HL-60/S4 (cell line): Measurements from ENCODE around the gene SIGLEC12.
"Not testable (repeated sequence)": the region's sequence is repeated elsewhere in the genome, so short reads cannot be mapped to it uniquely, and the experiment has no call there.

Experiments used
- in situ Hi-C: fragments of 300-500 bp; cut with MboI; formaldehyde crosslinking; loops from 2 replicates; pipeline ENCODE4 v1.14.3; 2022; ENCODE audit warnings: low sequenced_read_pairs

The SIGLEC12 gene

GRCh38 chr19:51485960-51486660 lies 15.5 kb downstream of the SIGLEC12 start:
- in situ Hi-C loops = no loop called here

GRCh38 chr19:51480590-51480989 lies 21.0 kb downstream of the SIGLEC12 start:
- in situ Hi-C loops = no loop called here

- in situ Hi-C loops = loop anchor here (10.0 kb wide), 1 partner anchor 175 kb away; no protein-coding TSS in a partner anchor
Measured at GRCh38 chr19:51479531-51480331, 21.9 kb downstream of the SIGLEC12 start.

GRCh38 chr19:51478381-51479234 lies 23.0 kb downstream of the SIGLEC12 start, which contains the start of gene CEACAM18:
CEACAM18 (plus strand) TSS chr19:51478539.
- in situ Hi-C loops = loop anchor here (10.0 kb wide), 1 partner anchor 176 kb away; no protein-coding TSS in a partner anchor

- in situ Hi-C loops = loop anchor here (10.0 kb wide), 1 partner anchor 177 kb away; no protein-coding TSS in a partner anchor
Measured at GRCh38 chr19:51477344-51477743, 24.3 kb downstream of the SIGLEC12 start.

GRCh38 chr19:51476164-51476563 lies 25.4 kb downstream of the SIGLEC12 start:
- in situ Hi-C loops = loop anchor here (10.0 kb wide), 1 partner anchor 179 kb away; no protein-coding TSS in a partner anchor

- in situ Hi-C loops = loop anchor here (10.0 kb wide), 1 partner anchor 182 kb away; no protein-coding TSS in a partner anchor
Measured at GRCh38 chr19:51473009-51473707, 28.4 kb downstream of the SIGLEC12 start.

GRCh38 chr19:51472607-51473006 lies 29.0 kb downstream of the SIGLEC12 start:
- in situ Hi-C loops = loop anchor here (10.0 kb wide), 1 partner anchor 182 kb away; no protein-coding TSS in a partner anchor

GRCh38 chr19:51471527-51471926 lies 30.1 kb downstream of the SIGLEC12 start:
- in situ Hi-C loops = loop anchor here (10.0 kb wide), 1 partner anchor 183 kb away; no protein-coding TSS in a partner anchor

GRCh38 chr19:51470966-51471365 lies 30.6 kb downstream of the SIGLEC12 start:
- in situ Hi-C loops = loop anchor here (10.0 kb wide), 1 partner anchor 184 kb away; no protein-coding TSS in a partner anchor

GRCh38 chr19:51469629-51470028 lies 32.0 kb downstream of the SIGLEC12 start:
- in situ Hi-C loops = loop anchor here (10.0 kb wide), 1 partner anchor 185 kb away; no protein-coding TSS in a partner anchor

- in situ Hi-C loops = no loop called here
Measured at GRCh38 chr19:51469162-51469561, 32.4 kb downstream of the SIGLEC12 start.

- in situ Hi-C loops = no loop called here
Measured at GRCh38 chr19:51468545-51468920, 33.1 kb downstream of the SIGLEC12 start.

- in situ Hi-C loops = no loop called here
Measured at GRCh38 chr19:51467864-51468544, 33.6 kb downstream of the SIGLEC12 start.

GRCh38 chr19:51466723-51467122 lies 34.9 kb downstream of the SIGLEC12 start:
- in situ Hi-C loops = no loop called here

- in situ Hi-C loops = not testable (repeated sequence)
Measured at GRCh38 chr19:51463976-51464581, 37.5 kb downstream of the SIGLEC12 start.

GRCh38 chr19:51462681-51463080 lies 38.9 kb downstream of the SIGLEC12 start:
- in situ Hi-C loops = no loop called here

- in situ Hi-C loops = no loop called here
Measured at GRCh38 chr19:51462276-51462675, 39.3 kb downstream of the SIGLEC12 start.

GRCh38 chr19:51461723-51462161 lies 39.9 kb downstream of the SIGLEC12 start:
- in situ Hi-C loops = no loop called here
